ENCODE data around the gene DENND6B.
"Not testable (repeated sequence)": the region's sequence is repeated elsewhere in the genome, so short reads cannot be mapped to it uniquely, and the experiment has no call there.

Gene DENND6B

DNA sequence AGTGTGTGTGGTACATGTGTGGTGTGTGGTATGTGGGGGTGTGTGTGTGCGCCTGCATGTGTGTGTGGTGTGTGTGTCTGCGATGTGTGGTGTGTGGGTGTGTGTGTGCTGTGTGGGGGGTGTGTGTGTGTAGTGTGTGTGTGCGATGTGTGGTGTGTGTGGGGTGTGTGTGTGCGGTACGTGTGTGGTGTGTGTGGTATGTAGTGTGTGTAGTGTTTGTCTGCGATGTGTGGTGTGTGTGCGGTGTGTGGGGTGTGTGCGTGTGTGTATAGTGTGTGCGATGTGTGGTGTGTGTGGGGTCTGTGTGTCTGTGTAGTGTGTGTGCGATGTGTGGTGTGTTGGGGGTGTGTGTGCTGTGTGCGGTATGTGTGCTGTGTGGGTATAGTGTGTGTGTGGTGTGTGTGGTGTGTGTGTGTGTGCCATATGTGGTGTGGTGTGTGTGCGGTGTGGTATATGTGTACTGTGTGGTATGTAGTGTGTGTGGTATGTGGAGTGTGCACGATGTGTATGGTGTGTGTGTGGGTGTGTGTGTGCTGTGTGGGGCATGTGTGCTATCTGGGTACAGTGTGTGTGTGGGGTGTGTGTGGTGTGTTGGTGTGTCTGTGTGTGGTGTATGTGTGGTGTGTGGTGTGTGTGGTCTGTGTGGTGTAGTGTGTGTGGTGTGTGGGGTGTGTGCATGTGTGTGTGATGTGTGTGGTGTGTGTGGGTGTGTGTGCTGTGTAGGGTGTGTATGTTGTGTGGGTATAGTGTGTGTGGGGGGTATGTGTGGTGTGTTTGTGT lies 10.6 kb upstream of the DENND6B start:
- TF ChIP-seq, protein P1, sequence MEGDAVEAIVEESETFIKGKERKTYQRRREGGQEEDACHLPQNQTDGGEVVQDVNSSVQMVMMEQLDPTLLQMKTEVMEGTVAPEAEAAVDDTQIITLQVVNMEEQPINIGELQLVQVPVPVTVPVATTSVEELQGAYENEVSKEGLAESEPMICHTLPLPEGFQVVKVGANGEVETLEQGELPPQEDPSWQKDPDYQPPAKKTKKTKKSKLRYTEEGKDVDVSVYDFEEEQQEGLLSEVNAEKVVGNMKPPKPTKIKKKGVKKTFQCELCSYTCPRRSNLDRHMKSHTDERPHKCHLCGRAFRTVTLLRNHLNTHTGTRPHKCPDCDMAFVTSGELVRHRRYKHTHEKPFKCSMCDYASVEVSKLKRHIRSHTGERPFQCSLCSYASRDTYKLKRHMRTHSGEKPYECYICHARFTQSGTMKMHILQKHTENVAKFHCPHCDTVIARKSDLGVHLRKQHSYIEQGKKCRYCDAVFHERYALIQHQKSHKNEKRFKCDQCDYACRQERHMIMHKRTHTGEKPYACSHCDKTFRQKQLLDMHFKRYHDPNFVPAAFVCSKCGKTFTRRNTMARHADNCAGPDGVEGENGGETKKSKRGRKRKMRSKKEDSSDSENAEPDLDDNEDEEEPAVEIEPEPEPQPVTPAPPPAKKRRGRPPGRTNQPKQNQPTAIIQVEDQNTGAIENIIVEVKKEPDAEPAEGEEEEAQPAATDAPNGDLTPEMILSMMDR (conservative IDR thresholded peaks at IDR 0.05), result no peak
- no peak overlapping the region for H3K27ac ChIP-seq

DNA sequence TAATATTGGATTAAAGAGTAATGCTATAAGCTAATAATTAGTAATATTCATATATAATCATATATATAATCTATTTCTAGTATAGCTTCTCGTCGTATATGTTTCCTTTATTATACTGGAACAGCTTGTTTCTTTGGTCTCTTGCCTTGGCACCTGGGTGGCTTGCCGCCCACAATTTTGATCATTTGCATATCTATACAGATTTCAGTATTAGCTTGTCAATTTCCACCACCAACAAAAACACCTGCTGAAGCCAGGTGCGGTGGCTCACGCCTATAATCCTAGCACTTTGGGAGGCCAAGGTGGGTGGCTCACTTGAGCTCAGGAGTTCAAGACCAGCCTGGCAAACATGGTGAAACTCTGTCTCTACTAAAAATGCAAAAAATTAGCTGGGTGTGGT lies 7.6 kb upstream of the DENND6B start:
- not testable (repeated sequence) for H3K27ac ChIP-seq

DNA sequence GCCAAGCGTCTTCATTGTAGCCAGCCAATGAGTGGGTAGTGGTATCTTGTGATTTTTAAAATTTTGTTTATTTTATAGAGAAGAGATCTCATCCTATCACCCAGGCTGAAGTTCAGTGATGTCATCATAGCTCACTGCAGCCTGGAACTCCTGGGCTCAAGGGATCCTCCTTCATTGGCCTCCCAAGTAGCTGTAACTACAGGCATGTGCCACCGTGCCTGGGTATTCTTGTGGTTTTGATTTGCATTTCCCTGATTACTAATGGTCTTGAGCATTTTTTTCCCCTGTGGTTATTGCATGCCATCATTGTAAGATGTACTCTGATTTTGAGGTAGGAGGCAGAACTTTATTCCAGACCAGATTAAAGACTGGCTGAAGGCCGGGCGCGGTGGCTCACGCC lies 2.4 kb upstream of the DENND6B start:
- H3K27ac ChIP-seq, result no peak overlapping the region
- TF ChIP-seq, protein P1 (conservative IDR thresholded peaks at IDR 0.05), result no peak

DNA sequence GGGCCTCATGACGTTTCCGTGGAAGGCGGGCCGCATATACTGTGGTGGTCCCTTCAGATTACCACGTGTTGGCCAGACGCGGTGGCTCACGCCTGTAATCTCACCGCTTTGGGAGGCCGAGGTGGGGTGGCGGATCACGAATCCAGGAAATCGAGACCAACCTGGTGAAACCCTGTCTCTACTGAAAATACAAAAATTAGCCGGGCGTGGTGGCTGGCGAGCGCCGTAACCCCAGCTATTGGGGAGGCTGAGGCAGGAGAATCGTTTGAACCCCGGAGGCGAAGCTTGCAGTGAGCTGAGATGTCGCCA lies 853 bp upstream of the DENND6B start:
- TF ChIP-seq, protein P1 (conservative IDR thresholded peaks at IDR 0.05), result no peak
- peak overlapping the region; percentile 86 for H3K27ac ChIP-seq

DNA sequence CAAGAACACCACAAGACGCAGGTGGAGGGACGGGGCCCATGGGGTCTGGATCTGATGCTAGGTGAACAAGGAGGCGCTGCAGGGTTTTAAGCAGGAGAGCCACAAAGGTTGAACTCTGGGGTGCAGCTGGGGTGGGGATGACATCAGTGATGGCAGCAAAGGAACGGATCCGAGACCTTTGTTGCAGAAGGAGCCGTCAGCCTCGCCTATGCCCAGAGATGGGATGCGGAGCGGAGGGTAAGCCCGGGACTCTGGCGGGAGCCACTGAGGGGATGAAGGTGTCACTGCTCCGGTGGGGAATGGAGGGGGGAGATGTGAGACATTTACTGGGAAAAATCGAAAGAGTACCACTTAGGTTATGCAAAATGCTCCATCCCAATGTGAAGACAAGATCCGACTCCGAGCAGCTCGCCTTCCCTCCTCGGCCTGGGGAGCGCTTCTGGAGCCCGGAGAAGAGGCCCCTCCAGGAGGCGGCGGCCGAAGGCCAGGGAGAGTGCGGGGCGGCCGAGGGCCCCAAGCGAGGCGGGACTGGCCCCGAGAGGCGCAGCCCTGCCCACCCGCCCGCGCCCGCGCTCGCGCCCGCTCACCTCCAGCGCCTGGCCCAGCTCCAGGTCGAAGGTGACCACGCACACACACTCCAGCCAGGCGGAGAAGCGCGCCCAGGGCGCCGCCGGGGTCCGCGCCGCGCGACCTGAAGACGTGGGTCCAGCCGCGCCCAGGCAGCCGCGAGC lies 422 bp downstream of the DENND6B start:
- H3K27ac ChIP-seq, result peak overlapping the region; percentile 86
- TF ChIP-seq, protein P1 (conservative IDR thresholded peaks at IDR 0.05), result no peak

DNA sequence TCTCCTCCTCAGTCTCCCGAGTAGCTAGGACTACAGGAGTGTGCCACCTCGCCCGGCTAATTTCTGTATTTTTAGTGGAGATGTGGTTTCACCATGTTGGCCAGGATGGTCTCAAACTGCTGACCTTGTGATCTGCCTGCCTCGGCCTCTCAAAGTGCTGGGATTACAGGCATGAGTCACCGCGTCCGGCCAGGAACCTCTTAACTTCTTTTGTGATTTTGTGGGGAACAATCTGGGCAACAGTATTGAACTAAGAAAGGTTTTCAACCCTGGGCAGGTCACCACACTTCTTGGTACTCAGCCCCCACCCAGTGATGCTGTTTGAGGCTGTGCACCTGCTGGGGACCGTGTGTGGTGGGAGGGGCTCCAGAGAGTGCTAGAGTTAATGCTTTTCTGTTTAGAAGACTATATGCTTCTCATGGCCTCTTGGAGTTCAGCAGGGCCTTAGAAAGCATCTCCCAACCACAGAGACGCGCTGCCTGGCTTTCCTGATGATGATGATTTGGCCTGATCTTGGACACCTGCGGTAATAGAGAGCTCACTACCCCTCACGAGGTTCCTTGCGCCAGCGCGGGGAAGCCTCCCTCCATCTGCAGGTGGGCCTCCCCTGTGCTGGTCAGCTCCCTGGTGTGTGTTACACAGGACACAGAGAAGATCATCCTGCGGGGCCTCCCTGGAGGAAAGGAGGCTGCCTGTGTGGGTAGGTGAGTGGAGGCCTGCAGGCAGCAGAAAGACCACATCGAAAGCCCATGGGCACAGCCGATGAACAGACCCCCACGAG lies 1.2 kb downstream of the DENND6B start:
- no peak overlapping the region; the same call in 1 of the 2 replicates for H3K27ac ChIP-seq
- TF ChIP-seq, protein P1 (conservative IDR thresholded peaks at IDR 0.05), result no peak

DNA sequence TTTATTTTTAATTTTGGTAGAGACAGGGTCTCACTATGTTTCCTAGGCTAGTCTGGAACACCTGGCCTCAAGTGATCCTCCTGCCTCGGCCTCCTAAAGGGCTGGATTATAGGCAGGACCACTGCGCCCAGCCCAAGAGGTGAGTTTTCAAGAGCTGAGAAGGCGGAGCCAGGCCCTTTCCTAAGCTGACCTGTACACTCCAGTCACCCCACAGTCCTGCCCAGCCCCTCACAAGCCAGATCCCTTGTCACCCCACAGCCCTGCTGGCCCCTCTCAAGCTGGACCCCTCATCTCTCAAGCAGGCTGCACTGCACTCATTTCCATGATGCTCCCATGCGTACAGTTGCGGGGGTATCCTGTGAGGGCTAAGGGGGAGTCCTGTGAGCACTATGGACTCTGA lies 2.9 kb downstream of the DENND6B start:
- TF ChIP-seq, protein P1 (conservative IDR thresholded peaks at IDR 0.05), result no peak
- no peak overlapping the region for H3K27ac ChIP-seq

DNA sequence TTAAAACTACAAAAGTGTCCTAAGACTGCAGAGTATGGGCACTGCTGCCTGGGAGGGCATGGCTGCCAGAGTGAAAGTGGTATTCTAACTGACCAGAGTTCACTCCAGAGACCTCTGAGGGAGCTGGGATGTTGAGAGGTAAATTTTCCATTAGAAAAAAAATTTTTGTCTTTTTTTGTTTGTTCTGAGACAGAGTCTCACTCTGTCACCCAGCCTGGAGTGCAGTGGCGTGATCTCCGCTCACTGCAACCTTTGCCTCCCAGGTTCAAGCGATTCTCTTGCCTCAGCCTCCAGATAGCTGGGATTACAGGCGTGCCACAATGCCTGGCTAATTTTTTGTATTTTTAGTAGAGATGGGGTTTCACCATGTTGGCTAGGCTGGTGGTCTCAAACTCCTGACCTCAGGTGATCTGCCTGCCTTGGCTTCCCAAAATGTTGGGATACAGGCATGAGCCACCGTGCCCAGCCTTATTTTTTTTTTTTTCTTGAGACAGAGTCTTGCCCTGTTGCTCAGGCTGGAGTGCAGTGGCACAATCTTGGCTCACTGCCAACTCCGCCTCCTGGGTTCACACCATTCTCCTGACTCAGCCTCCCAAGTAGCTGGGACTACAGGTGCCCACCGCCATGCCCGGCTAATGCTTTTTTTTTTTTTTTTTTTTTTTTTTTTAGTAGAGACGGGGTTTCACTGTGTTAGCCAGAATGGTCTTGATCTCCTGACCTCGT lies 4.3 kb downstream of the DENND6B start:
- H3K27ac ChIP-seq, result not testable (repeated sequence)
